HL-60/S4 (cell line): ENCODE data around the gene RRAGC.
"Not testable (repeated sequence)": the region's sequence is repeated elsewhere in the genome, so short reads cannot be mapped to it uniquely, and the experiment has no call there.

Source experiments
- in situ Hi-C: fragments of 300-500 bp; cut with MboI; formaldehyde crosslinking; loops from 2 replicates; pipeline ENCODE4 v1.14.3; 2022; ENCODE audit warnings: low sequenced_read_pairs

RRAGC gene

GRCh38 chr1:38818175-38818976 lies 41.2 kb downstream of the RRAGC start:
- in situ Hi-C loops, result no loop called here

- in situ Hi-C loops, result no loop called here
Observed at GRCh38 chr1:38817267-38818174, 42.1 kb downstream of the RRAGC start.

GRCh38 chr1:38815903-38816627 lies 43.5 kb downstream of the RRAGC start:
- in situ Hi-C loops, result no loop called here

GRCh38 chr1:38814984-38815464 lies 44.5 kb downstream of the RRAGC start:
- in situ Hi-C loops, result no loop called here

- in situ Hi-C loops, result no loop called here
Observed at GRCh38 chr1:38814444-38814983, 45.1 kb downstream of the RRAGC start.

- in situ Hi-C loops, result no loop called here
Observed at GRCh38 chr1:38812981-38813380, 46.6 kb downstream of the RRAGC start.

GRCh38 chr1:38811466-38811865 lies 48.1 kb downstream of the RRAGC start:
- in situ Hi-C loops, result not testable (repeated sequence)

- in situ Hi-C loops, result no loop called here
Observed at GRCh38 chr1:38806090-38806489, 53.5 kb downstream of the RRAGC start.

- in situ Hi-C loops, result no loop called here
Observed at GRCh38 chr1:38805036-38805435, 54.5 kb downstream of the RRAGC start.

GRCh38 chr1:38804062-38804886 lies 55.3 kb downstream of the RRAGC start:
- in situ Hi-C loops, result no loop called here

GRCh38 chr1:38803647-38804046 lies 55.9 kb downstream of the RRAGC start:
- in situ Hi-C loops, result no loop called here

GRCh38 chr1:38800720-38801671 lies 58.6 kb downstream of the RRAGC start:
- in situ Hi-C loops, result no loop called here

- in situ Hi-C loops, result no loop called here
Observed at GRCh38 chr1:38793299-38793698, 66.3 kb downstream of the RRAGC start.

- in situ Hi-C loops, result no loop called here
Observed at GRCh38 chr1:38791892-38792291, 67.7 kb downstream of the RRAGC start.

- in situ Hi-C loops, result no loop called here
Observed at GRCh38 chr1:38791164-38791515, 68.4 kb downstream of the RRAGC start.

GRCh38 chr1:38790422-38791163 lies 69.0 kb downstream of the RRAGC start:
- in situ Hi-C loops, result no loop called here

- in situ Hi-C loops, result no loop called here
Observed at GRCh38 chr1:38789498-38790169, 69.9 kb downstream of the RRAGC start.
